CD14-positive monocyte (primary cell): ENCODE results near the gene ABCB4. TPM values are rescaled to one million over a fixed set of nuclear protein-coding genes. Genes with fewer than 3 reads are reported as not detected.

Source experiments
- DNase-seq, 3 donors: peaks; one replicate each; pipeline ENCODE4 v3.0.0-alpha.2; 2011 to 2022
- H2AFZ ChIP-seq: 2 replicates; pipeline ENCODE4 v1.6.0; 2012; ENCODE audit warnings: mild to moderate bottlenecking, low read depth, low read length, inconsistent platforms; ENCODE audit not compliant: insufficient read depth, poor library complexity, severe bottlenecking
- H3K27ac ChIP-seq, 2 donors: 1 replicate in 1 of 2; 2 replicates in 1 of 2; pipeline ENCODE4 v1.5.1; 2012 to 2013; ENCODE audit warnings: low read length in 2 of 2, control low read depth in 1 of 2, inconsistent platforms in 1 of 2, low read depth in 1 of 2, mild to moderate bottlenecking in 1 of 2
- H3K27me3 ChIP-seq, 2 donors: one replicate each; pipeline versions ENCODE4 v1.6.0 to v1.6.1; 2011 to 2013; ENCODE audit warnings: low read length in 2 of 2; ENCODE audit not compliant: control insufficient read depth in 2 of 2, insufficient read depth in 2 of 2
- H3K36me3 ChIP-seq, 2 donors: replicated peaks in 1 of 2; 1 replicate in 1 of 2; 2 replicates in 1 of 2; pipeline versions ENCODE4 v1.5.1 to v1.6.1; 2012 to 2013; ENCODE audit warnings: low read length in 2 of 2, control low read depth in 1 of 2, inconsistent platforms in 1 of 2, mild to moderate bottlenecking in 1 of 2; ENCODE audit not compliant: insufficient read depth in 2 of 2, control insufficient read depth in 1 of 2
- H3K4me1 ChIP-seq, 2 donors: 1 replicate in 1 of 2; 2 replicates in 1 of 2; pipeline versions ENCODE4 v1.5.1 to v1.6.1; 2012 to 2013; ENCODE audit warnings: low read length in 2 of 2, control low read depth in 1 of 2, inconsistent platforms in 1 of 2, mild to moderate bottlenecking in 1 of 2, moderate library complexity in 1 of 2; ENCODE audit not compliant: insufficient read depth in 2 of 2, control insufficient read depth in 1 of 2
- H3K4me2 ChIP-seq: replicated peaks from 2 replicates; pipeline ENCODE3; 2012; ENCODE audit warnings: low read length, moderate library complexity, mild to moderate bottlenecking; ENCODE audit not compliant: poor library complexity, severe bottlenecking; ENCODE audit errors: extremely low read depth
- H3K4me3 ChIP-seq, 3 experiments: fragments of 200-600 bp in 1 of 3; sonication (generic) in 1 of 3; replicated peaks in 1 of 3; 1 replicate in 2 of 3; 2 replicates in 1 of 3; pipeline ENCODE4 v1.5.1; 2011 to 2013; ENCODE audit warnings: low read length in 3 of 3, mild to moderate bottlenecking in 3 of 3, control low read depth in 2 of 3, low read depth in 2 of 3, inconsistent platforms in 1 of 3, moderate library complexity in 1 of 3
- H3K79me2 ChIP-seq: 2 replicates; pipeline ENCODE4 v1.6.0; 2012; ENCODE audit warnings: mild to moderate bottlenecking, control low read depth, inconsistent platforms, low read length, moderate library complexity; ENCODE audit not compliant: insufficient read depth
- H3K9ac ChIP-seq: 2 replicates; pipeline ENCODE4 v1.6.0; 2017; ENCODE audit warnings: low read length, mild to moderate bottlenecking; ENCODE audit not compliant: insufficient read depth, poor library complexity, severe bottlenecking
- H3K9me3 ChIP-seq, 2 donors: replicated peaks in 1 of 2; 1 replicate in 1 of 2; 2 replicates in 1 of 2; pipeline versions ENCODE4 v1.5.1 to v1.6.1; 2012 to 2013; ENCODE audit warnings: low read length in 2 of 2, control low read depth in 1 of 2; ENCODE audit not compliant: control insufficient read depth in 1 of 2, insufficient read depth in 1 of 2
- H4K20me1 ChIP-seq: 2 replicates; pipeline ENCODE4 v1.6.0; 2012; ENCODE audit warnings: mild to moderate bottlenecking, low read length, control low read depth, moderate library complexity; ENCODE audit not compliant: insufficient read depth
- H3K27ac Mint-ChIP-seq, 7 donors: one replicate each; pipeline ENCODE4 v1.8.0; 2020; ENCODE audit warnings: mild to moderate bottlenecking in 7 of 7, mixed read lengths in 7 of 7, moderate library complexity in 6 of 7, inconsistent platforms in 2 of 7
- H3K27me3 Mint-ChIP-seq, 3 donors: one replicate each; pipeline ENCODE4 v1.8.0; 2021 to 2022; ENCODE audit warnings: low read depth in 3 of 3, mild to moderate bottlenecking in 3 of 3, mixed read lengths in 3 of 3, moderate library complexity in 3 of 3, inconsistent platforms in 1 of 3
- H3K36me3 Mint-ChIP-seq, 2 donors: one replicate each; pipeline ENCODE4 v1.8.0; 2020; ENCODE audit warnings: mixed read lengths in 2 of 2, inconsistent platforms in 1 of 2, mild to moderate bottlenecking in 1 of 2
- H3K4me1 Mint-ChIP-seq: one replicate; pipeline ENCODE4 v1.8.0; 2020; ENCODE audit warnings: mild to moderate bottlenecking, mixed read lengths
- H3K4me3 Mint-ChIP-seq, 2 donors: one replicate each; pipeline ENCODE4 v1.8.0; 2020; ENCODE audit warnings: mild to moderate bottlenecking in 2 of 2, mixed read lengths in 2 of 2, moderate library complexity in 1 of 2
- H3K9me3 Mint-ChIP-seq, 7 donors: one replicate each; pipeline ENCODE4 v1.8.0; 2020 to 2022; ENCODE audit warnings: mixed read lengths in 7 of 7, mild to moderate bottlenecking in 6 of 7, moderate library complexity in 6 of 7, inconsistent platforms in 2 of 7
- WGBS: methylation state at CpG from one replicate; pipeline ENCODE4 v1.1.5; 2013; ENCODE audit warnings: missing lambda C conversion rate; ENCODE audit not compliant: insufficient coverage; 5-methylcytosine and 5-hydroxymethylcytosine counted together
- intact Hi-C, 2 donors: fragments of 100-400 bp; cut with micrococcal nuclease; formaldehyde crosslinking; loops; one replicate each; pipeline versions ENCODE4 v1.15.0 to v1.15.1; 2023
- polyA plus RNA-seq, 3 donors: library from polyadenylated mRNA; depleted of rRNA in 1 of 3; unstranded in 2 of 3; stranded (reverse) in 1 of 3; fragments of 300-500 nt in 2 of 3; fragments of >200 nt in 1 of 3; fragmentation: Illumina TruSeq in 2 of 3; gene quantifications; 1 replicate in 2 of 3; 2 replicates in 1 of 3; pipeline ENCODE4 v1.2.3, GENCODE V29; 2012 to 2021
- TF ChIP-seq, protein P1 (sequence below): fragments of 200-600 bp; IDR thresholded peaks from one replicate; pipeline ENCODE4 v1.8.0; 2022; ENCODE audit warnings: antibody characterized with exemption, mild to moderate bottlenecking

ABCB4 gene
- polyA plus RNA-seq, 3 donors, result 0.09 TPM; not detected in 2

DNA sequence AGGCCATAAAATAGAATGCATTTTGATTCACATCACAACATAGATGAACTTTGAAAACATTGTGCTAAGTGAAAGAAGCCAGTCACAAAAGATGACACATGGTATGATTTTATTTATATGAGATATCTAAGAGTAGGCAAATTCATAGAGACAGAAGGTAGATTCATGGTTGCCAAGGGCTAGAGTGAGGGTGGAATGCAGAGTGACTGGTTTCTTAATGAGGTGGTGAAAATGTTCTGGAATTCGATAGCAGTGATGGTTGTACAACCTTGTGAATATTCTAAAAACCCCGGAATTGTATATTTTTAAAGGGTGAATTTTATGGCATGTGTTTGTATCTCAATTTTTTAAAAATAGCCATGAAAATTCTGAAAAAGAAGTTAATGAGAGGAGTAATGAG, 42.9 kb downstream of the ABCB4 start:
- no peak overlapping the region for H3K4me2 ChIP-seq
- H3K79me2 ChIP-seq, result no peaks in the 10 kb centered on the region
- H3K27me3 Mint-ChIP-seq, result peaks cover 0 to 3% (median 0%) of the 10 kb centered on the region in 3 donors
- no peak overlapping the region for H3K4me3 ChIP-seq
- H4K20me1 ChIP-seq, result no peaks in the 10 kb centered on the region
- H3K4me1 ChIP-seq, result no peaks in the 10 kb centered on the region
- TF ChIP-seq, protein P1, sequence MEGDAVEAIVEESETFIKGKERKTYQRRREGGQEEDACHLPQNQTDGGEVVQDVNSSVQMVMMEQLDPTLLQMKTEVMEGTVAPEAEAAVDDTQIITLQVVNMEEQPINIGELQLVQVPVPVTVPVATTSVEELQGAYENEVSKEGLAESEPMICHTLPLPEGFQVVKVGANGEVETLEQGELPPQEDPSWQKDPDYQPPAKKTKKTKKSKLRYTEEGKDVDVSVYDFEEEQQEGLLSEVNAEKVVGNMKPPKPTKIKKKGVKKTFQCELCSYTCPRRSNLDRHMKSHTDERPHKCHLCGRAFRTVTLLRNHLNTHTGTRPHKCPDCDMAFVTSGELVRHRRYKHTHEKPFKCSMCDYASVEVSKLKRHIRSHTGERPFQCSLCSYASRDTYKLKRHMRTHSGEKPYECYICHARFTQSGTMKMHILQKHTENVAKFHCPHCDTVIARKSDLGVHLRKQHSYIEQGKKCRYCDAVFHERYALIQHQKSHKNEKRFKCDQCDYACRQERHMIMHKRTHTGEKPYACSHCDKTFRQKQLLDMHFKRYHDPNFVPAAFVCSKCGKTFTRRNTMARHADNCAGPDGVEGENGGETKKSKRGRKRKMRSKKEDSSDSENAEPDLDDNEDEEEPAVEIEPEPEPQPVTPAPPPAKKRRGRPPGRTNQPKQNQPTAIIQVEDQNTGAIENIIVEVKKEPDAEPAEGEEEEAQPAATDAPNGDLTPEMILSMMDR, result no peak
- no peaks in the 10 kb centered on the region for H3K9me3 Mint-ChIP-seq
- H3K27ac Mint-ChIP-seq, result no peak overlapping the region
- H3K9me3 ChIP-seq, result no peaks in the 10 kb centered on the region
- no peaks in the 10 kb centered on the region for H3K27me3 ChIP-seq
- no peaks in the 10 kb centered on the region for H3K36me3 ChIP-seq
- H2AFZ ChIP-seq, result no peak overlapping the region
- no peak overlapping the region for H3K4me3 Mint-ChIP-seq
- intact Hi-C loops, result no loop called here
- no peak for DNase-seq
- no peak overlapping the region for H3K27ac ChIP-seq
- H3K36me3 Mint-ChIP-seq, result no peaks in the 10 kb centered on the region
- no peaks in the 10 kb centered on the region for H3K4me1 Mint-ChIP-seq
- no peak overlapping the region for H3K9ac ChIP-seq
- WGBS, result no CpG with 5 or more reads among the region's 2 CpGs

DNA sequence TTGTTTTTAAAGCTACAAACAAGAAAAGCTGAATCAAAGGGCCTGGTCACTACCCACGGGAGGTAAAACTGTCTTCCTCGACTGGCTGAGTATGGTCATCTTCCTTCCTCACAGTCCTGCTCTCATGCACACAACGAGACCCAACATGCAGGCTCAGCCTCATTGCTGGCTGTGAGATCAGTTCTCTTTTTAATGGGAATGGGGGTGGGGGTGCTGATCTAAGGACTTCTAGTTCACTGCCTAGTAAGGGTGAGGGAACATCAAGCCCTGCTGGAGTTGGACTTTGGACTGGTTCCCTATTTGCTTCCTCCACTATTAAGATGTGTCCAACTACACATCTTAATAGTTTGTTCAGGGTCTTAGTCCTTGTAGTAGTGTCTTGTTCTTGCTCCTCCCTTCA, 48.2 kb downstream of the ABCB4 start:
- intact Hi-C loops, result no loop called here
- Mint-ChIP-seq H3K27ac (no peak overlapping the region), H3K4me1 (no peaks in the 10 kb centered on the region), H3K27me3 (peaks cover 0 to 6% (median 0%) of the 10 kb centered on the region in 3 donors), H3K4me3 (no peak overlapping the region), H3K9me3 (no peaks in the 10 kb centered on the region), H3K36me3 (no peaks in the 10 kb centered on the region)
- no peaks in the 10 kb centered on the region for H3K79me2 ChIP-seq
- H3K9me3 ChIP-seq, result no peaks in the 10 kb centered on the region
- no peak overlapping the region for H3K27ac ChIP-seq
- H4K20me1 ChIP-seq, result no peaks in the 10 kb centered on the region
- H3K36me3 ChIP-seq, result no peaks in the 10 kb centered on the region
- no peak overlapping the region for H2AFZ ChIP-seq
- WGBS, result 88% methylated on average over 2 of the region's 3 CpGs
- DNase-seq, result no peak
- no peak overlapping the region for H3K9ac ChIP-seq
- no peak overlapping the region for H3K4me3 ChIP-seq
- TF ChIP-seq, protein P1, result no peak
- H3K4me1 ChIP-seq, result no peaks in the 10 kb centered on the region
- no peaks in the 10 kb centered on the region for H3K27me3 ChIP-seq
- no peak overlapping the region for H3K4me2 ChIP-seq
